Omental fat pad (tissue), 4 donors: ENCODE data around the gene ADPRS. TPM values are rescaled to one million over a fixed set of nuclear protein-coding genes. Genes with fewer than 3 reads are reported as not detected.

Experiments used
- ATAC-seq: fragments of 150-250 bp; one replicate; pipeline ENCODE4 v1.9.1; 2016; ENCODE audit warnings: mild to moderate bottlenecking, moderate library complexity; ENCODE audit not compliant: low FRiP score
- DNase-seq: peaks from one replicate; pipeline ENCODE4 v3.0.0-alpha.2; 2019; ENCODE audit warnings: low spot score
- total RNA-seq, 4 donors: library from RNA; depleted of rRNA; stranded (reverse); fragments of >200 nt; gene quantifications; one replicate each; pipeline ENCODE4 v1.1.0, GENCODE V29; 2016
- TF ChIP-seq, protein P1 (sequence below), 3 donors: fragments of 450-650 bp; IDR thresholded peaks; one replicate each; pipeline ENCODE4 v1.5.1; 2016 to 2017; ENCODE audit warnings: antibody characterized with exemption in 3 of 3, mild to moderate bottlenecking in 3 of 3, moderate library complexity in 2 of 3

ADPRS gene
- total RNA-seq, 4 donors from 2014 or later = 32.6 to 43.5 (median 39.0) TPM

DNA sequence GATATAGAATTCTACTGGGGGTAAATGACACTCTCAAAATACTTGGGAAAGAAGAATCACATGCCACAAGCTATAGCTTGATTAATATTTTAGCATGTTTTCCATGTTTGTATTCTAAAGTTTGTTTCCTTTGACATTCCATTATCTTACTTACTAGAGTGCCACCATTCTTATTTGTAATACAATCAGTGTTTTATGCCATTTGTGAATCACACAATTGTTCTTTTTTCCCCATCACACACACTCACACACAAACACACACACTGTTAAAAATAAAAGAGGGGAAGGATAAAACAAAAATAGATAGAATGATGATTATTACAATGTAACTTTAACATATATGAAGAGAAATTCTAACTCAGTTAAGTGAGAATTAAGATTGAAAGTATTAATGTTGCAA, 20.8 kb upstream of the ADPRS start:
- no peak for DNase-seq
- ATAC-seq = no peak
- TF ChIP-seq, protein P1, sequence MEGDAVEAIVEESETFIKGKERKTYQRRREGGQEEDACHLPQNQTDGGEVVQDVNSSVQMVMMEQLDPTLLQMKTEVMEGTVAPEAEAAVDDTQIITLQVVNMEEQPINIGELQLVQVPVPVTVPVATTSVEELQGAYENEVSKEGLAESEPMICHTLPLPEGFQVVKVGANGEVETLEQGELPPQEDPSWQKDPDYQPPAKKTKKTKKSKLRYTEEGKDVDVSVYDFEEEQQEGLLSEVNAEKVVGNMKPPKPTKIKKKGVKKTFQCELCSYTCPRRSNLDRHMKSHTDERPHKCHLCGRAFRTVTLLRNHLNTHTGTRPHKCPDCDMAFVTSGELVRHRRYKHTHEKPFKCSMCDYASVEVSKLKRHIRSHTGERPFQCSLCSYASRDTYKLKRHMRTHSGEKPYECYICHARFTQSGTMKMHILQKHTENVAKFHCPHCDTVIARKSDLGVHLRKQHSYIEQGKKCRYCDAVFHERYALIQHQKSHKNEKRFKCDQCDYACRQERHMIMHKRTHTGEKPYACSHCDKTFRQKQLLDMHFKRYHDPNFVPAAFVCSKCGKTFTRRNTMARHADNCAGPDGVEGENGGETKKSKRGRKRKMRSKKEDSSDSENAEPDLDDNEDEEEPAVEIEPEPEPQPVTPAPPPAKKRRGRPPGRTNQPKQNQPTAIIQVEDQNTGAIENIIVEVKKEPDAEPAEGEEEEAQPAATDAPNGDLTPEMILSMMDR (IDR thresholded peaks at IDR 0.05) = no peak

DNA sequence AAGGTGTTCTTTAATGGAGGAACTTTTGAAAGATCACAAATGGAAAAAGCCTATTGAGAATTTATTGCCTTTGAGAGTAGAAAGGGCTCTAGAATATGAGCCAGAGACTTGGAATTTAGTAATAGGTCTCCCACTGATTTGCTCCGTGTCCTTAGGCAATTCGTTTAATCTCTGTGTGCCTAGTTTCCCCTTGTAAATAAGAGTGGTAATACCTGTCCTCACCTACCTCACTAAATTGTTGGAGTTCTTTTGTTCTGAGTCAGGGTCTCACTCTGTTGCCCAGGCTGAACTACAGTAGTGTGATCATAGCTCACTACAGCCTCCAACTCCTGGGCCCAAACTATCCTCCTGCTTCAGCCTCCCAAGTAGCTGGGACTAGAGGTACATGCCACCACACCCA, 19.8 kb upstream of the ADPRS start:
- TF ChIP-seq, protein P1 (IDR thresholded peaks at IDR 0.05) = no peak
- DNase-seq (no peak), ATAC-seq (no peak)

DNA sequence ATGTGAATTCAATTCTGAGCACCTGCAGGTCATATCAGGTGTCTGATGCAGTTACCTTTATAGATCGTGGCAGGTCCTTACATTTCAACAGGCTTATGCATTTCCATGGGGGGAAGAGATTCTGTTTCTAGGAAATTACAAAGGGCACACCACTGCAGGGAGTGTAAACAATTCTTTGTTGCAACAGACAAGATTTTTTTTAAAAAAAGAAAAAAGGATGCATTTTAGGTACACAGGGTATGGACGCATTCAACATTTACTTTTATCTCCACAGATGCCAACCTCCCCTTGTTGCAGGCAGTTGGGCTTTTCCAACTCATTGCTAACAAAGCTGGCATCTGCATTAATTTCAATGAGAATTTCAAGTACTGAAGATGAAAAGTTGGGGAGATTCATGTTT, 18.3 kb upstream of the ADPRS start:
- TF ChIP-seq, protein P1 (IDR thresholded peaks at IDR 0.05) = no peak
- ATAC-seq = no peak
- no peak for DNase-seq

DNA sequence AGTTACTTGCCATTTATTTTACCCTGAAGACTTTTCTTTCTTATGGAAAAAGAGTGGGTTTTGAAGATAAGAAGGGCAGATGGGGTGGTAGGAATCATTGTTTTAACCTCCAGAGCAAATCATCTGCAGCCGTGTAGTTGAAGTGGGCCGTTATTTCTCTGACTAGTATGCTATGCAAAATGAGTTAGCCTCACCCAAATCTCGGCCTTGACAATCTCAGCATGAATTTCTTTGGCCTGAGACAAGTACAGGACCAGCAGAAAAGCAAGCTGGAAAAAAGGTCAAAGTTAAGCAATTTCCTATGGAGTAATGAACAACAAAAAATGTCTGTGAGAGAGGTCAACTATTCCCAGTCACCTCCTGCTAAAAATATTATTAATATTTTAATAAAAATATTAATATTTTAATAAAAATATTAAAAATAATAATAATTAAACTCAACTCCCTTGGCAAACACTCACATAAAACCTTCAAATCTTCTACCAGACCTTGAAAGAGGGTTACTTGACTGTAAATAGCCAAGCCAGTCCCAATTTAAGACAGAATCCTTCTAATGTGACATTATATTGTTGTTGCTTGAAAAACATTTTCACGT, 11.6 kb upstream of the ADPRS start:
- DNase-seq (no peak), ATAC-seq (no peak)
- TF ChIP-seq, protein P1 (IDR thresholded peaks at IDR 0.05) = no peak

DNA sequence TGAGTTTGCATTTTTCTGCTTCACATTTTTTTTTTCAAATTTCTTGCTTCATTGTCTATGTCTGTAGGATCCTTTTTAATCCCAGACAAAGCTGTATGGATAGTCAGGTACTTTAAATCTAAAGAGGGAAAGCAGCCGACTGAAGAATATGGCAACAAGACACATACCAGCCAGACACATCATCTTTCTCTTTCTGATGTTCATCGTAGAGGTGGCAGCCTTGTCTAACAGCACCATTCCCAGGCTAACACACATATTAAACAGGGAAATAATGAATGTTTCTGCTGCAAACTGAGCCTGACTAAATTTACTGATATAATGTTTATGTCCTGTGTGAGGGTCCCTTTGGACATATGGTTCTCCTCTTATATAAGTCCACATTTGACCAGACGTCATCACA, 8.5 kb upstream of the ADPRS start:
- DNase-seq (no peak), ATAC-seq (no peak)
- TF ChIP-seq, protein P1 (IDR thresholded peaks at IDR 0.05) = no peak

DNA sequence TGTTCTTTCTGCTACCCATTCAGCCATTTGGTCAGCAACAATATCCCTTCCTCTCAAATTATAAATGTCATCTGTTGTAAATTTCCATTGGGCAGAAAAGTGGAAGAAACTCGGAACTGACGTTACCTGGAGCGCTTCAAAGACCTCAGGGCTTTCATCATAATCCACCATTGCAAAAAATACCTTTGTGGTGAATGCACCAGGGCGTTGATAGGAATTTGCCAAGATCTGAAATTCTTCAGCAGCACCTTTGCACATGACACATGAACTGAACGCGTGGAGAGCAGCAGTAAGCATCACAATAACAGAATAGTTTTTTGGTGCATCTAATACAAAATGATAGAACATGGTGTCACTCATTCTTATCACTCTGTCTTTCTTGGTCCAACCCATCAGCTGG, 7.9 kb upstream of the ADPRS start:
- TF ChIP-seq, protein P1 (IDR thresholded peaks at IDR 0.05) = no peak
- no peak for ATAC-seq

DNA sequence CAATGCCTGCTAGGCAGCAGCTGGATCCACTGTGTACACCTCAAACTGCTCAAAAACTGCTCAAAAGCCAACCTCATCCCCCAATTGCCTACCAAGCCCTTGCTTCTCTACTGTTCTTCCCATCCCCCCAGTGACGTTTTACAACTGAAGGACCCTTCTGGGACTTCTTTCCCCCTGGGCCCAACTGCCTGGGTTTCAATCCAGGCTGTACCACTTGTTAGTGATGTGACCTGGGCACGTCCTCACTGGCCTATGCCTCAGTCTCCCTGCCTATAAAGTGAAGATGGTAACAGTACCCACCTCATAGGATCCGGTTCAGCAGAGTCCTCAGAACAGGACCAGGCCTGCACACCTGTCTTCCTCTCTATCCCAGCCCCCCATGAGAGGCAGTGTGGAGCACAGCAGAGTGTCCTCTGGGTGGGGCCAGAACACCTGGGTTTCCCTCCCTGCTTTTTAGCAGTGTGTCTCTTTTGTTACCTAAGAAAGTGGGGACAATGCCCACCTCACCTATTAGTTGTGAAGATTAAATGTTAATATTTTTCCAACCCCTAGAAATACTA, 6.7 kb upstream of the ADPRS start:
- no peak for ATAC-seq
- DNase-seq = no peak
- TF ChIP-seq, protein P1 (IDR thresholded peaks at IDR 0.05) = no peak

More for the DNA sequence above, 7.9 kb upstream of the ADPRS start:
- no peak for DNase-seq
